H1 (cell line): ENCODE results near the gene ANKH. TPM values are rescaled to one million over a fixed set of nuclear protein-coding genes. Genes with fewer than 3 reads are reported as not detected.

Experiments used
- CTCF ChIA-PET: fragments of 300-600 bp; sonication (Branson Sonifier 250); formaldehyde crosslinking; loops from one replicate; lab custom pipeline; 2021; ENCODE audit not compliant: partially characterized antibody; lab: Charles Lee
- POLR2A ChIA-PET: fragments of 300-600 bp; sonication (Branson Sonifier 250); formaldehyde crosslinking; loops from one replicate; lab custom pipeline; 2021; ENCODE audit warnings: inconsistent platforms; ENCODE audit not compliant: partially characterized antibody; lab: Charles Lee
- DNase-seq, 2 experiments: peaks; one replicate each; pipeline versions ENCODE4 v3.0.0 to v3.0.0-alpha.2; 2010 to 2022; ENCODE audit warnings: low spot score in 2 of 2, low read depth in 1 of 2, mixed read lengths in 1 of 2
- FAIRE-seq: peaks from 2 replicates; lab custom pipeline; 2011; peaks lifted over from hg19 to GRCh38; lab: Jason Lieb, UNC
- H2AFZ ChIP-seq: 2 replicates; pipeline ENCODE4 v1.8.1; 2012; ENCODE audit warnings: low read length, inconsistent platforms
- H2AK5ac ChIP-seq: 2 replicates; pipeline ENCODE4 v1.6.1; 2013; ENCODE audit warnings: low read depth, low read length
- H2BK120ac ChIP-seq: replicated peaks from 2 replicates; pipeline ENCODE3; 2013; ENCODE audit warnings: low read depth, low read length, inconsistent platforms
- H2BK12ac ChIP-seq: 2 replicates; pipeline ENCODE4 v1.6.1; 2013; ENCODE audit warnings: low read depth, low read length
- H2BK15ac ChIP-seq: 2 replicates; pipeline ENCODE4 v1.6.1; 2013; ENCODE audit warnings: low read length
- H2BK20ac ChIP-seq: 2 replicates; pipeline ENCODE4 v1.6.1; 2013; ENCODE audit warnings: low read length
- H2BK5ac ChIP-seq: 2 replicates; pipeline ENCODE4 v1.6.1; 2013; ENCODE audit warnings: low read depth, low read length
- H3K14ac ChIP-seq: 2 replicates; pipeline ENCODE4 v1.6.1; 2013; ENCODE audit warnings: inconsistent platforms; ENCODE audit not compliant: insufficient read length
- H3K18ac ChIP-seq: 2 replicates; pipeline ENCODE4 v1.6.1; 2013; ENCODE audit warnings: low read length; ENCODE audit errors: extremely low read depth
- H3K23ac ChIP-seq: 2 replicates; pipeline ENCODE4 v1.6.1; 2013; ENCODE audit warnings: inconsistent platforms; ENCODE audit not compliant: insufficient read length
- H3K23me2 ChIP-seq: 2 replicates; pipeline ENCODE4 v1.6.1; 2013; ENCODE audit warnings: low read depth, low read length
- H3K27ac ChIP-seq: 2 replicates; pipeline ENCODE4 v1.6.1; 2011; ENCODE audit warnings: low read depth, low read length, inconsistent platforms
- H3K27me3 ChIP-seq, 4 experiments: replicated peaks in 1 of 4; 1 replicate in 1 of 4; 2 replicates in 3 of 4; pipeline versions ENCODE4 v1.6.1 to v1.8.1; 2011 to 2013; ENCODE audit warnings: low read length in 3 of 4, mild to moderate bottlenecking in 3 of 4, inconsistent platforms in 2 of 4, mixed read lengths in 2 of 4, moderate library complexity in 1 of 4; ENCODE audit not compliant: control insufficient read depth in 3 of 4, insufficient read depth in 3 of 4; ENCODE audit errors: extremely low read depth in 1 of 4
- H3K36me3 ChIP-seq, 4 experiments: 2 replicates each; pipeline versions ENCODE4 v1.6.1 to v1.8.1; 2011 to 2013; ENCODE audit warnings: mild to moderate bottlenecking in 4 of 4, low read length in 3 of 4, moderate library complexity in 2 of 4, control low read depth in 1 of 4, inconsistent platforms in 1 of 4; ENCODE audit not compliant: insufficient read depth in 4 of 4, control insufficient read depth in 2 of 4
- H3K4ac ChIP-seq: replicated peaks from 2 replicates; pipeline ENCODE3; 2013; ENCODE audit warnings: low read length, low read depth, mixed read lengths, inconsistent platforms; ENCODE audit not compliant: insufficient read length
- H3K4me1 ChIP-seq, 4 experiments: replicated peaks in 1 of 4; 1 replicate in 1 of 4; 2 replicates in 3 of 4; pipeline versions ENCODE4 v1.6.1 to v1.8.1; 2011 to 2013; ENCODE audit warnings: low read length in 3 of 4, inconsistent platforms in 2 of 4, mixed read lengths in 1 of 4; ENCODE audit not compliant: insufficient read depth in 4 of 4, control insufficient read depth in 3 of 4
- H3K4me2 ChIP-seq, 2 experiments: 2 replicates each; pipeline versions ENCODE4 v1.6.1 to v1.8.1; 2011 to 2013; ENCODE audit warnings: low read depth in 2 of 2, low read length in 2 of 2, control low read depth in 1 of 2, inconsistent platforms in 1 of 2, mild to moderate bottlenecking in 1 of 2; ENCODE audit not compliant: insufficient read depth in 1 of 2
- H3K4me3 ChIP-seq, 4 experiments: fragments of 200-600, 300-600 bp in 1 of 4; sonication (generic), shearing (Covaris generic), sonication (Bioruptor Twin) in 1 of 4; 2 replicates each; pipeline versions ENCODE4 v1.5.1 to v1.8.1; 2011 to 2016; ENCODE audit warnings: low read length in 4 of 4, low read depth in 3 of 4, control low read depth in 2 of 4, inconsistent platforms in 2 of 4, mild to moderate bottlenecking in 2 of 4, mixed read lengths in 1 of 4, moderate library complexity in 1 of 4; ENCODE audit not compliant: insufficient read depth in 2 of 4; ENCODE audit errors: extremely low read depth in 1 of 4
- H3K56ac ChIP-seq: replicated peaks from 2 replicates; pipeline ENCODE3; 2013; ENCODE audit warnings: low read depth, mild to moderate bottlenecking, mixed read lengths, low read length, inconsistent platforms; ENCODE audit not compliant: insufficient read length
- H3K79me1 ChIP-seq: 2 replicates; pipeline ENCODE4 v1.6.1; 2013; ENCODE audit warnings: low read depth, low read length, control low read depth
- H3K79me2 ChIP-seq, 2 experiments: 2 replicates each; pipeline versions ENCODE4 v1.6.1 to v1.8.1; 2012 to 2013; ENCODE audit warnings: low read length in 2 of 2, mild to moderate bottlenecking in 2 of 2, inconsistent platforms in 1 of 2; ENCODE audit not compliant: insufficient read depth in 2 of 2, control insufficient read depth in 1 of 2
- H3K9ac ChIP-seq, 4 experiments: replicated peaks in 1 of 4; 1 replicate in 1 of 4; 2 replicates in 3 of 4; pipeline versions ENCODE4 v1.6.1 to v1.8.1; 2011 to 2013; ENCODE audit warnings: low read depth in 3 of 4, low read length in 3 of 4, control low read depth in 2 of 4, mild to moderate bottlenecking in 2 of 4, moderate library complexity in 2 of 4, inconsistent platforms in 1 of 4; ENCODE audit errors: extremely low read depth in 1 of 4
- H3K9me3 ChIP-seq, 2 experiments: 2 replicates each; pipeline versions ENCODE4 v1.6.1 to v1.8.1; 2012 to 2013; ENCODE audit warnings: mild to moderate bottlenecking in 2 of 2, moderate library complexity in 2 of 2, control low read depth in 1 of 2, inconsistent platforms in 1 of 2, low read depth in 1 of 2, low read length in 1 of 2, mixed read lengths in 1 of 2; ENCODE audit not compliant: insufficient read depth in 2 of 2
- H4K20me1 ChIP-seq, 2 experiments: replicated peaks in 1 of 2; 2 replicates each; pipeline versions ENCODE3 to v1.8.1; 2011 to 2013; ENCODE audit warnings: inconsistent platforms in 2 of 2, low read length in 2 of 2, mild to moderate bottlenecking in 1 of 2; ENCODE audit not compliant: insufficient read depth in 2 of 2, control insufficient read depth in 1 of 2
- H4K5ac ChIP-seq: 2 replicates; pipeline ENCODE4 v1.6.1; 2013; ENCODE audit warnings: low read length, low read depth, mixed read lengths, inconsistent platforms; ENCODE audit not compliant: insufficient read length
- H4K8ac ChIP-seq: 2 replicates; pipeline ENCODE4 v1.8.0; 2013; ENCODE audit warnings: mild to moderate bottlenecking, moderate library complexity, low read length, inconsistent platforms; ENCODE audit not compliant: insufficient read depth; ENCODE audit errors: extremely low read depth
- H4K91ac ChIP-seq: replicated peaks from 2 replicates; pipeline ENCODE3; 2013; ENCODE audit warnings: low read length, mixed read lengths, inconsistent platforms; ENCODE audit not compliant: insufficient read length
- ASH2L ChIP-seq: fragments of 200-600, 300-600 bp; sonication (generic); IDR thresholded peaks from one replicate; pipeline ENCODE4 v1.7.1; 2017; ENCODE audit warnings: low read length
- BCL11A ChIP-seq, 2 experiments: IDR thresholded peaks; one replicate each; pipeline ENCODE4 v1.6.1; 2011; ENCODE audit warnings: low read depth in 2 of 2, low read length in 2 of 2, mild to moderate bottlenecking in 2 of 2
- CBX8 ChIP-seq: fragments of 300-800, 300-1000 bp; sonication (generic); IDR thresholded peaks from 2 replicates; pipeline ENCODE4 v1.7.1; 2016; ENCODE audit warnings: low read depth, low read length, borderline replicate concordance
- EGR1 ChIP-seq: IDR thresholded peaks from 2 replicates; pipeline ENCODE4 v1.6.1; 2011; ENCODE audit warnings: low read depth, low read length, borderline replicate concordance
- RNF2 ChIP-seq: fragments of 200-900, 300-1000 bp; sonication (generic); IDR thresholded peaks from 2 replicates; pipeline ENCODE4 v1.7.1; 2016; ENCODE audit warnings: borderline replicate concordance, low read depth, mild to moderate bottlenecking, antibody characterized with exemption, low read length; ENCODE audit not compliant: poor library complexity, severe bottlenecking; ENCODE audit errors: missing control alignments
- SAP30 ChIP-seq: fragments of 300-600 bp; sonication (generic); IDR thresholded peaks from 2 replicates; pipeline ENCODE4 v1.7.1; 2012; ENCODE audit warnings: low read length, moderate library complexity, mild to moderate bottlenecking, inconsistent platforms; ENCODE audit not compliant: insufficient read depth, insufficient replicate concordance
- SIRT6 ChIP-seq: IDR thresholded peaks from one replicate; pipeline ENCODE4 v1.7.1; 2012; ENCODE audit warnings: low read length, inconsistent platforms
- SP2 ChIP-seq: IDR thresholded peaks from 2 replicates; pipeline ENCODE4 v1.6.1; 2012; ENCODE audit warnings: mild to moderate bottlenecking, low read length, inconsistent platforms
- WGBS, 2 experiments: shearing (Covaris generic) in 1 of 2; methylation state at CpG; one replicate each; pipeline versions ENCODE4 v1.1.6 to v1.1.7; 2013 to 2015; ENCODE audit warnings: low lambda C conversion rate in 2 of 2, mixed read lengths in 2 of 2, inconsistent platforms in 1 of 2, low coverage in 1 of 2, missing lambda C conversion rate in 1 of 2; ENCODE audit not compliant: insufficient replicate concordance in 2 of 2, insufficient coverage in 1 of 2, insufficient read length in 1 of 2; ENCODE audit errors: extremely low coverage in 1 of 2, missing lambda C conversion rate in 1 of 2; 5-methylcytosine and 5-hydroxymethylcytosine counted together
- polyA plus RNA-seq, 7 experiments: library from polyadenylated mRNA; depleted of rRNA in 3 of 7; stranded (reverse) in 5 of 7; unstranded in 2 of 7; fragments of >200 nt in 5 of 7; fragments of 200-250 nt in 2 of 7; gene quantifications; 1 replicate in 5 of 7; 2 replicates in 1 of 7; 4 replicates in 1 of 7; pipeline versions ENCODE4 v1.2.1 to v1.2.3, GENCODE V29; 2011 to 2013; ENCODE audit warnings: missing spikeins in 2 of 7, mixed read lengths in 2 of 7
- total RNA-seq: library from RNA; stranded (reverse); fragmentation: NEBNext Ultra II Directional; extraction: Animal tissue kit (Norgen Biotek cat#: 25700); gene quantifications from 2 replicates; pipeline ENCODE4 v1.2.1, GENCODE V29; 2021
- TF ChIP-seq, protein P1 (sequence below): IDR thresholded peaks from 2 replicates; pipeline ENCODE4 v1.6.1; 2012; ENCODE audit warnings: inconsistent platforms
- TF ChIP-seq, protein P2 (sequence below): IDR thresholded peaks from 2 replicates; pipeline ENCODE4 v1.6.1; 2011; ENCODE audit warnings: low read length, improper control_type of control experiment

Gene ANKH
- total and polyA plus RNA-seq, 2 of the 8 experiments (the other 6 are each of a cell fraction or from before 2014, with no cell fraction given) = 5.3 to 13.0 TPM

DNA sequence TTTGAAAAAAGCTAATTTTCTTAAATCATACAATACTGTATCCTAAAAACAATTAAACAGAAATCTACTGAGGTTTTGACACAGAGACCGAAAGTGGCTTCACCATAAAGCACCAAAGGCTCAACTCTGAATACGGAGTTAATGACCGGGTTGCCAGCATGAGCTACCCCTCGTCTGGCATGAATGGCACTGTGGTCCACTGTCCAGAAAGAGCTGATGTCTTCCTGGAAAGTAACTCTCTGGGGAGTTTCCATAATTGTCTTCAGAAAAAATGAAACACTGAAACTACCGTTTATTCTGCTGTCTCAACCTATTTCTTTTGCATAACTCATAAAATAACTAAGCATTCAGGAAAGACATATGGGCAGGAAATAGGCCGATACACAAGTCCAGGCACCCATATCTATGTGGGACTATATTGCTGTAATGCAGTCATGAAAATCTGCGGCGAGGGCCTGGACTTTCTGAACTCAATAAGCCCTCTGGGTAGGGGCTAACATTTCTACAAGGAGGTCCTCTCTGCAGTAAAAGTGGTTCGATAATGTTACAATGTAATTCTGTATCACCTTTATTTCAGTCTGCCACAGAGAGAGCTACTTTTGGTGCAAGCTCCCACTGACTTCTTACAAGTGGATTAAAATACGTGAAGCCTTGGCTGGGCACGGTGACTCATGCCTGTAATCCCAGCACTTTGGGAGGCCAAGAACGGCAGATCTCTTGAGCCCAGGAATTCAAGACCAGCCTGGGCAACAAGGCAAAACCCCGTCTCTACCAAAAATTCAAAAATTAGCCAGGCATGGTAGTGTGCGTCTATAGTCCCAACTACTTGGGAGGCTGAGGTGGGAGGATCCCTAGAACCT is 52.4 kb downstream of the ANKH start:
- no peaks in the 10 kb centered on the region for H3K36me3 ChIP-seq
- no peaks in the 10 kb centered on the region for H3K23me2 ChIP-seq
- H3K9ac ChIP-seq = no peak overlapping the region
- 88% methylated on average over 14 of the region's 14 CpGs; no CpG with 5 or more reads in 1 of the 2 experiments for WGBS, 2 experiments
- H4K91ac ChIP-seq = no peak overlapping the region
- H3K4me3 ChIP-seq = no peak overlapping the region
- no peak overlapping the region for H2BK5ac ChIP-seq
- no peak overlapping the region for H2BK15ac ChIP-seq
- no peak overlapping the region for H3K4ac ChIP-seq
- no peak overlapping the region for H4K5ac ChIP-seq
- no peaks in the 10 kb centered on the region for H3K27me3 ChIP-seq
- POLR2A ChIA-PET = no interaction called here
- no peak overlapping the region for H3K27ac ChIP-seq
- H2AK5ac ChIP-seq = no peak overlapping the region
- H3K18ac ChIP-seq = no peak overlapping the region
- H4K8ac ChIP-seq = no peak overlapping the region
- H3K23ac ChIP-seq = no peak overlapping the region
- no peaks in the 10 kb centered on the region for H3K79me2 ChIP-seq
- peaks cover 0 to 2% of the 10 kb centered on the region in 2 experiments for H4K20me1 ChIP-seq
- no peak overlapping the region for H2BK120ac ChIP-seq
- no peaks in the 10 kb centered on the region for H3K79me1 ChIP-seq
- H3K14ac ChIP-seq = no peak overlapping the region
- H3K56ac ChIP-seq = no peak overlapping the region
- no peaks in the 10 kb centered on the region for H3K4me1 ChIP-seq
- CTCF ChIA-PET = interaction anchor here (0.6 kb wide), 1 partner anchor 180 kb away, joined by 4 read pairs; no protein-coding TSS in a partner anchor
- H3K4me2 ChIP-seq = no peak overlapping the region
- FAIRE-seq (no peak), DNase-seq (no peak)
- H3K9me3 ChIP-seq = no peaks in the 10 kb centered on the region
- no peak overlapping the region for H2BK12ac ChIP-seq
- H2BK20ac ChIP-seq = no peak overlapping the region
- no peak overlapping the region for H2AFZ ChIP-seq
- TF ChIP-seq SP2 (no peak), SIRT6 (no peak), EGR1 (no peak), ASH2L (no peak), CBX8 (no peak), RNF2 (no peak), BCL11A (IDR thresholded peaks at IDR 0.05; ENCODE audit: low read depth in 2 of 2, low read length in 2 of 2) (no peak), SAP30 (no peak)
- TF ChIP-seq, protein P1, sequence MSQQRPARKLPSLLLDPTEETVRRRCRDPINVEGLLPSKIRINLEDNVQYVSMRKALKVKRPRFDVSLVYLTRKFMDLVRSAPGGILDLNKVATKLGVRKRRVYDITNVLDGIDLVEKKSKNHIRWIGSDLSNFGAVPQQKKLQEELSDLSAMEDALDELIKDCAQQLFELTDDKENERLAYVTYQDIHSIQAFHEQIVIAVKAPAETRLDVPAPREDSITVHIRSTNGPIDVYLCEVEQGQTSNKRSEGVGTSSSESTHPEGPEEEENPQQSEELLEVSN = no peak
- TF ChIP-seq, protein P2, sequence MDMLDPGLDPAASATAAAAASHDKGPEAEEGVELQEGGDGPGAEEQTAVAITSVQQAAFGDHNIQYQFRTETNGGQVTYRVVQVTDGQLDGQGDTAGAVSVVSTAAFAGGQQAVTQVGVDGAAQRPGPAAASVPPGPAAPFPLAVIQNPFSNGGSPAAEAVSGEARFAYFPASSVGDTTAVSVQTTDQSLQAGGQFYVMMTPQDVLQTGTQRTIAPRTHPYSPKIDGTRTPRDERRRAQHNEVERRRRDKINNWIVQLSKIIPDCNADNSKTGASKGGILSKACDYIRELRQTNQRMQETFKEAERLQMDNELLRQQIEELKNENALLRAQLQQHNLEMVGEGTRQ = no peak
